Measurements from ENCODE around the gene HSFX1. TPM values are rescaled to one million over a fixed set of nuclear protein-coding genes. Genes with fewer than 3 reads are reported as not detected.

Gene HSFX1, protein sequence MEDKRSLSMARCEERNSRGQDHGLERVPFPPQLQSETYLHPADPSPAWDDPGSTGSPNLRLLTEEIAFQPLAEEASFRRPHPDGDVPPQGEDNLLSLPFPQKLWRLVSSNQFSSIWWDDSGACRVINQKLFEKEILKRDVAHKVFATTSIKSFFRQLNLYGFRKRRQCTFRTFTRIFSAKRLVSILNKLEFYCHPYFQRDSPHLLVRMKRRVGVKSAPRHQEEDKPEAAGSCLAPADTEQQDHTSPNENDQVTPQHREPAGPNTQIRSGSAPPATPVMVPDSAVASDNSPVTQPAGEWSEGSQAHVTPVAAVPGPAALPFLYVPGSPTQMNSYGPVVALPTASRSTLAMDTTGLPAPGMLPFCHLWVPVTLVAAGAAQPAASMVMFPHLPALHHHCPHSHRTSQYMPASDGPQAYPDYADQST
- total RNA-seq: 0.15 TPM in 1 of 2 replicates, not detected in the other

DNA sequence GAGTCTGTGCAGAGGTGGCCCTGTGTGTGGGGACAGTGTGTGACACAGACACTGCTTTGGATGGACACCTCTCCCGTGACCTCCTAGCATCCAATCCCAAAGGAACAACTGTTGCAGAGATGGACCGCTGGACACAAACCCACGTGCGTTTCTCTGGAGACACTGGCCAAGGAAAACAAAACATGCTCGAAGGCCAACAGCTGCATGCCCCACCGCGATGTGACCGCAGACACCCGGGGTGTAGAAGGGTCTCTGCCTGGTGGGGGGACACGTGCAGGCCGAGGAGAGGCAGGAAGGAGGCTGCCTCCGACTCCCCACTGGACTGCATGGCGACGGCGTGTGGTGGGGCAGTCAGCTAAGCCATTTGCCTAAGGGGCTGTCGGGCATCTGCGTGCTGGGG, at the start of gene HSFX1:
HSFX1 (plus strand) TSS at position 301 of the 400 bp plus-strand sequence. CDS start 614 bp downstream, outside the sequence.

DNA sequence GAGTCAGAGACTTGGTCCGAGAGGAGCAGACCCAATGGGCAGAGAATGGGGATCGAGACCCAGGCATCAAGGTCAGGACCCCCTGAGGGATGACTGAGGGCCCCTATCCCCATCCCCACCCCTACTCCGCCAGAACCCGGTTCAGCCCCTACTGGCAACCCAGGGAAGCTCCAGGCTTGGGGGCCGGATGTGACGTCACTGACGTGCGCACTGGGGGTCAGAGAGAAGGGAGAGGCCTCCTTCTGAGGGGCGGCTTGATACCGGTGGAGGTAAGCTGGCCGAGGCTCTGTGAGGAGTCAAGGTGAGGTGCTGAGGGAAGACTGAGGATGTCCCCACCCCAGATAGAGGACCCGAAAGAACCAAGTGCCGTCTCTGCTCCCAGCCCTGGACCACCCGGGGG, 7.9 kb downstream of the HSFX1 start, which contains the start of gene MAGEA9:
MAGEA9 (plus strand) TSS at position 204 of the 400 bp plus-strand sequence. CDS start 4,281 bp downstream, outside the sequence.

Other genes starting within 250 kb of the HSFX1 start
- gene EOLA1, start 233.1 kb upstream of the HSFX1 start, total RNA-seq: 10.6 and 12.0 TPM in 2 replicates
- not detected in 2 replicates for gene HSFX3, start 224.1 kb upstream of the HSFX1 start, total RNA-seq
- gene MAGEA9B, start 186.6 kb upstream of the HSFX1 start, total RNA-seq: not detected in 2 replicates
- gene HSFX2, start 178.8 kb upstream of the HSFX1 start, total RNA-seq: 0.50 TPM in 1 of 2 replicates, not detected in the other
- 6.4 and 8.6 TPM in 2 replicates for gene TMEM185A, start 142.3 kb upstream of the HSFX1 start, total RNA-seq
- gene MAGEA11, start 62.0 kb upstream of the HSFX1 start, total RNA-seq: not detected in 2 replicates
- not detected in 2 replicates for gene MAGEA9, start 7.9 kb downstream of the HSFX1 start, total RNA-seq
- not detected in 2 replicates for gene MAGEA8, start 107.1 kb downstream of the HSFX1 start, total RNA-seq
- gene HSFX4, start 155.5 kb downstream of the HSFX1 start, total RNA-seq: not detected in 2 replicates
- gene EOLA2, start 164.4 kb downstream of the HSFX1 start, total RNA-seq: 21.2 and 24.1 TPM in 2 replicates